PC-9 (cell line): ENCODE results near the gene NDUFS6.

Experiments
- EZH2 ChIP-seq: fragments of 200-600 bp; sonication (generic); IDR thresholded peaks from 2 replicates; pipeline ENCODE4 v1.8.0; 2017; ENCODE audit warnings: antibody characterized with exemption, low read depth
- TF ChIP-seq, protein P1 (sequence below): fragments of 200-600 bp; sonication (generic); conservative IDR thresholded peaks from 2 replicates; pipeline ENCODE4 v1.6.1; 2017; ENCODE audit warnings: mixed run types, antibody characterized with exemption, mild to moderate bottlenecking, moderate library complexity

DNA sequence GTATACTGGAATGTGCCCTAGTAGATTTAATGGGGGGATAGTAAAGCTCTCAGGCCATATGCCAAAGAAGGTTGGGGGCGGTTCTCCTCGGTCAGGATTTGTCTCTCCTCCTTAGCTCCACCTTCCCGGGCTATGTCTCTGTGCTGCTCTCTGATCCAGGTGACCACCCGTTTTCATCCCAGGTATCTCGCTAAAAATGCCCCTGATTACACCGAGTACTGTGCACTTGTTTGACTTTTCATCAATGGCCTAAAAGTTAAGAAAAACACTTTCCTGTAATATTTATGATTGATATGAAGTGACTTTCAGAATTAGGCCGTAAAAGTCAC is 724 bp downstream of the NDUFS6 start:
- TF ChIP-seq, protein P1, sequence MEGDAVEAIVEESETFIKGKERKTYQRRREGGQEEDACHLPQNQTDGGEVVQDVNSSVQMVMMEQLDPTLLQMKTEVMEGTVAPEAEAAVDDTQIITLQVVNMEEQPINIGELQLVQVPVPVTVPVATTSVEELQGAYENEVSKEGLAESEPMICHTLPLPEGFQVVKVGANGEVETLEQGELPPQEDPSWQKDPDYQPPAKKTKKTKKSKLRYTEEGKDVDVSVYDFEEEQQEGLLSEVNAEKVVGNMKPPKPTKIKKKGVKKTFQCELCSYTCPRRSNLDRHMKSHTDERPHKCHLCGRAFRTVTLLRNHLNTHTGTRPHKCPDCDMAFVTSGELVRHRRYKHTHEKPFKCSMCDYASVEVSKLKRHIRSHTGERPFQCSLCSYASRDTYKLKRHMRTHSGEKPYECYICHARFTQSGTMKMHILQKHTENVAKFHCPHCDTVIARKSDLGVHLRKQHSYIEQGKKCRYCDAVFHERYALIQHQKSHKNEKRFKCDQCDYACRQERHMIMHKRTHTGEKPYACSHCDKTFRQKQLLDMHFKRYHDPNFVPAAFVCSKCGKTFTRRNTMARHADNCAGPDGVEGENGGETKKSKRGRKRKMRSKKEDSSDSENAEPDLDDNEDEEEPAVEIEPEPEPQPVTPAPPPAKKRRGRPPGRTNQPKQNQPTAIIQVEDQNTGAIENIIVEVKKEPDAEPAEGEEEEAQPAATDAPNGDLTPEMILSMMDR, result no peak
- no peak for TF ChIP-seq EZH2
